Activated CD4-positive, alpha-beta T cell treated with anti-CD3 and anti-CD28 coated beads, Interleukin-2, Interleukin-4, amounts not matched to agents 100 ng/mL and 50 ng/mL, durations not matched to agents 16 hours and 8 hours (primary cell): ENCODE results near the gene PRSS12.
A peak's percentile ranks its signal among the peaks of the same experiment; 100 is the strongest.
"Not testable (repeated sequence)": the region's sequence is repeated elsewhere in the genome, so short reads cannot be mapped to it uniquely, and the experiment has no call there.

Experiments used
- DNase-seq: peaks from one replicate; pipeline ENCODE4 v3.0.0-alpha.2; 2020; ENCODE audit warnings: low spot score

Gene PRSS12

DNA sequence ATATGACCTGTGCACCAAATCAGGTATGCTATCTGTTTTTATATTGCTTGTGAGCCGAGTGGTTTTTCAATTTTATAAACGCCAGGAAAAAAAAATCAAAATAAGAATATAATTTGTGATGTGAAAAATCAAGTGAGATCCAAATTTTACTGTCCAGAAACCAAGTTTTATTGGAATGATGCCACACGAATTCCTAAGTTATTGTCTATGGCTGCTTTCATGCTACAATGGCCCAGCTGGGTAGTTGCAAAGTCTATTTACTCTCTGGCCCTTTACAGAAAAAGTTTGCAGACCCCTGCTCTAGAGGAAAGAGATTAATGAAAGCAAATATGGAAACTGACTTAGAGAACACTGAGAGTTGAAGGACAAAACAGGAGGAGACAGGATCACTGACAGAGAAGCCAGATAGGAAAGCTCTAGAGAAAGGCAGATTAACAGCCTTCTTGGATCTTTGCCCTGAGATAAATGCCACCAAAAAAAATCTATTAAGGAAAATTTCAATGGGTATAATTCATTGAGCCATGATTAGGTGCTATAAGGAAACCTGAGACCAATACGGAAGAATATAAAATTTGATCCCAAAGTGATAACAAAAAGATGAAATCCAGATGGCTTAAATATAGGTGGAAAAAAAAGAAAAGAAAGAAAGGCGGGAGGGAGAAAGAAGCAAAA is 29.8 kb downstream of the PRSS12 start:
- no peak for DNase-seq

DNA sequence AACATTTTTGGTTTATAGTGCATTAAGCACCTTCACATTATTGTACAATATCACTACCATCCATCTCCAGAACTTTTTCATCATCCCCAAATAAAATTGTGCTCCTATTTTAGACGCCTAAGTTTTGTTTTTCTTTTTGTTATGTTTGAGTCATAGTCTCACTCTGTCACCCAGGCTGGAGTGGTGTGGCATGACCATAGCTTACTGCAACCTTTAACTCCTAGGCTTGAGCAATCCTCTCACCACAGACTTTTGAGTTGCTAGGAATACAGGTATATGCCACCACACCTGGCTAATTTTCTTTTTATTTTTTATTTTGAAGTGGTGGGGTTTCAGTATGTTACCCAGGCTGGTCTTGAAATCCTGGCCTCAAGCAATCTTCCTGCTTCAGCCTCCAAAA is 33.9 kb downstream of the PRSS12 start:
- no peak for DNase-seq

DNA sequence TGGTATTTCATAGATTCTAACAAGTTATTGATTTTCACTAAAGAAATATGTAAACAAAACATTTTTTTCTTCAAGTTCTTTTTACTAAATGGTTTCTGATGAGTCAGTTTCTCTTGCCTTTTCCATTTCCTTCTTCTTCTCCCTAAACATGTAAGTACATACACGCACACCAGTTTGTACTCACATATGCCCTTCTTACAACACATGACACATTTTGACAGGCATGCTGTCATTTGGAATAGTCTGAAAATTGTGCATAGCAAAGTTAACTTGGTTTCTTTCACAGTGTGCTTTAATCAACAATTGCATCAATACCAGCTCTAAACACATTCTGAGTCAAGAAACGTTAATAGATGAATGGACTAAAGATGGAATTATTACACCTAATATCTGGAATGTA is 35.1 kb downstream of the PRSS12 start:
- no peak for DNase-seq

DNA sequence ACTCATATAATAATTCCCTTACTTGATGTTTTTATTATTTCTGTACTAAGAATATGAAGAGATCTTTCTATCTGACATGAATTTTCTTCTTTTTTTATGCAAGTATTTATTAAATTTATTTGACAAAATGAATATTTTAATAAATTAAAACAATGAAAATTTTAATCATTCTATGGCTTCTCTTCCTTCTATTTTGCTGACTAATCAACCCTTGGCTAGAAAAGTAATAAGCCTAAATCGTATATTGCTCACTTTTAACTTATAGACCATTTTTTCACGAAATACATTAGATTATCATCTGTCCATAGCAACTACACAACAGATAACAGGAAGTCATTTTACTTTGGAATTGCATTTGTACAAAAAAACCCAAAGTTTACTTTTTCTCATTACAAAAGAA is 38.6 kb downstream of the PRSS12 start:
- no peak for DNase-seq

DNA sequence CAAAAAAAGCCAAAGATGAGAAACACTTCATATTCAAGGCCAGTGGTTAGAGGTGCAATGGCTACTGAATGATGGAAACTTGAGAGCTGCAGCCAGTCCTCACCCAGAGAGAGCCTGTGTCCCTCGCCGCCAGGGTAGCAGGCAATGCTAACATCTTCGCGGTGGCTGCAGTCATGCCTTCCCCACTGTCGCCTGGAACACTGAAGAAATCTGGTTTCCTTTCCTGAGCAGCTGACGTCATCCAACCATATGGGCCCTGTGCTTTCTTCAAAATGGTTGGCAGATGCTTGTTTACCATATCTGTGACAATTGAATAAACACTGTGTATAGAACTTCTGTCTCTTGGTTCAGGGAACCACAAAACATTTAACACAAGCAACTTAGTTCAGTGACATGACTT is 39.7 kb downstream of the PRSS12 start:
- DNase-seq = no peak

DNA sequence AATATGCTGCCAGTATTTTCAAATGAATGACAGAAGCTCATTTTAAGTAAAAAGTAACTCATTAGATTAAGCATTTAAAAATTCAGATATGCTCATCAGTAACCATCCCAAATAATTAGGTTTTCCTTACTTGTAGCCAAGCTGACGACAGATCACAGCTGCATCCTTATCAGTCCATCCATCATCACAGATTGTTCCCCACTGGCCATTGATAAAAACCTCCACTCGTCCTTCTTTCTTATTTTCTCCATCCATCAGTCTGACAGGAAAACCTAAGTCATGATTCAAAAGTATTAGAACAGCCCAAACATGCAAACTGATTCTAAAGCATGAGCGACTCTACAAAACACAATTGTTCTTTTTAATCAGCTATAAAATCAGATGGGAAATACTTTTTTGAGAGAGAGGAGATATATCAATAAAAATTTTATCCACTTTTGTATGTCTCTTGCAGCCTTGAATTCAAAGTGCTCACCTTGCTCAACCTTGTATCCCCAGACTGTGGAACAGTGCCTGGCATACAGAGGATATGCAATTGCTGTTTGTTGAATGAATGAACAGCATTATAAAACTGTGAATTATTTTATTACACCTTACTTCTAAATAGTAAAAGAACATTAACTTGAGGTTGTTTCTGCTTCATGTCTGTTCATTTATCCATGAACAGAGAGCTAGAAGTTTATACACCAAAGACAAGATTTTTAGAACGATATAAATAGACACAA is 44.3 kb downstream of the PRSS12 start:
- no peak for DNase-seq

DNA sequence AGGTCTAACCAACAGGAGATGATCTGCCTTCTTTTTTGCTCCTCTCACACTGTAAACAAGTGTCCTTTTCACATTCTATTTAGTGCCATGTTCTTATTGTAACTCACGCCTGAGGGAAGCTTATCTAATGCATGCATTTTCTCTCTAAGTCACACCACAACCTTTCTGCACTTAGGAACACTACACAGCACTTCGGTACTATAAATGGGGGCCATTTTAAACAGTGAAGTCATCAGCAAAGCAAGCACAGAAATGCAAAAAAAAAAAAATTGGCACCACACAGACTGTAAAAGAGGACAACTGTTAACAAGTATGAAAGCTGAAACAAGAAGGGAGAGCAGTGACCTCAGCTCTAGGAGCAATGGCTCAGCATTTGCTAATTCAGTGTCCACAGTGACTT is 45.2 kb downstream of the PRSS12 start:
- no peak for DNase-seq

DNA sequence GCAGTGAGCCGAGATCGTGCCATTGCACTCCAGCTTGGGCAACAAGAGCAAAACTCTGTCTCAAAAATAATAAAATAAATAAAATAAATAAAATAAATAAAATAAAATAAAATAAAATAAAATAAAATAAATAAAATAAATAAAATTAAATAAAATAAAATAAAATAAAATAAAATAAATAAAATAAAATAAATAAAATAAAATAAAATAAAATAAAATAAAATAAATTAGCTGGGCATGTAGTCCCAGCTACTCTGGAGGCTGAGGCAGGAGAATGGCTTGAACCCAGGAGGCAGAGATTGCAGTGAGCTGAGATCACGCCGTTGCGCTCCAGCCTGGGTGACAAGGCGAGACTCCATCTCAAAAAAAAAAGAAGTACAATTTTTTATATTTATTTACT is 53.2 kb downstream of the PRSS12 start:
- not testable (repeated sequence) for DNase-seq

DNA sequence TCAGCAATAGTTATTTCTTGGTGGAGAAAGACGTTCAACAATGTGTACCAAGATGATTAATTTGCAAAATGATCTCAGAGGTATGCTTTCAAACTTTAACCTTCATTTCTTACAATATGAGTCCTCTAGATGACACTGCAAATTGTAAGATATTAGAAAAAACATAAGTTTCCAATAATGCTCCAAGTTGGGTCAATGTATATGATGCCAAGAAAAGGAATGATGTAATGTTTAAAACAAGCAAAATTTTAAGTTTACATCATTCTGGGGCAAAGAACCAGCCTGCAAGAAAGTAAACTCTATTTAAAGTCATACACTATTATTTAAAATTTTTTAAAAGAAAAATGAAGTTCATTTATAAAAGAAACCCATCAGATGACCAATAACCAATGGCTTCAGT is 56.1 kb downstream of the PRSS12 start:
- DNase-seq = no peak

DNA sequence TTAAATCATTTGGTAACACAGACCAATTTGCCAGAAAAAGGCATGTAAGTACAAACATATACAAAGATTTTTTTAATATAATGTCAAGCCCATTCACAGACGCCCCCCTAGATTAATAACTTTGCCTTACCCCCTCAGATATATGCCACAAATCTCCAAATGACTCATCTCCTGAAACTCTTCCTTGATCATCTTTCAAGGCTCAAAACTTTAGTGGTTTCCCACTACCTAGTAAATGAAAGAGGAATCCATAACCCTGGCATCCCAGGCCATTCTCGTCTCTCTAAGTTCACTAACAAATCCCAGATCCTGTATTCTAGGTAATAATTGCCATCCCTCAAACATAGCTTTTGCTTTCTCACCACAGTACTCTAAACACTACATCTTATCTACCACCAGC is 61.9 kb downstream of the PRSS12 start:
- no peak for DNase-seq

DNA sequence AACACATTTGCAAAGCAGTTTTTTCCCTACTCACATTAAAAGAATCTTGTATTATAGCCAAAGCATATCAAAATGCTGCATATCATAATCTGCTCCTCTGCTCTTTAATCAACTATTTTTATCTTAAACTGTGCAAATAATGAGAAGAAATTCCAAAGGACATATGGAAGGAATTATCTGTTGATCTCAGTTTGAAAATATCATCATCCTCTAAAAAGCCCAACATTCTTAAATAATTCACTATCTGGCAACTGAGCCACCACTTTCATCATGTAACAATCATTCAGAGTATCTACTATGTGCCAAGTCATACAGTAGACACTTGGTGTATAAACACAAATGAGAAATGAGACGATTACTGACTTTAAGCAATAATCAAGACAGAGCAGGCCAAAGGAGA is 63.0 kb downstream of the PRSS12 start:
- DNase-seq = no peak

DNA sequence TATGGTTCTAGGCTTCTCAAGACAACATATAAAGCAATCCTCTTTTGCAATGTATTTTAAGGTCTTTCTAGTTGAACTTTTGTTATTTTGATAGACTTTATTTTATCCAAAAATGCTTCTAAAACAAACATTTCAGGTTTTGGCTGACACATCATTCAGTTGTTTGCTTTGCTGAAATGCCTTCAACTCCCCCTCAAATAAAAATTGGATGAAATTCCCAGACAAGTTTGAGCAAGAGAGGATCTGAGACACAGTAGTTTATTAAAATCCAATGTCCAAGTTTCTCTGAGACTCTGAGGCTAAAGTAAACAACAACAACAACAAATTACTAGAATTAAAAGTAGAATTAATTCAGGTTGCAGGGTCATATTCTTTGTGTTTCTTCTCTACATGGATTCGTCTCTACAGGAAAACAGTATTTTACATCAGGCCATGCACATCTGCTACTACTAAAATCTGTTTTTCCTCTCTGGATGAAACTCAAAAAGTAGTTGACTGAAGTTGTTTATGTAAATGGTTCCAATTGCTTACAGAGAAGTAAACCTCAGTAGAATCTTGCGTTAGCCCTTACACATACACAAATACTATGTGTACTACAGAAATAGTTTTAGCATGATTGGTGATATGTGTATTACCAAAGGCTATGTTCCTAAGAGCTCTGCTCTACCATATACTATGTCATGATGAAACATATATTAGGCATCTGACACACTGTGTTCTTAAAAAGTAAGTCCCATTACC is 64.9 kb downstream of the PRSS12 start:
- no peak for DNase-seq

DNA sequence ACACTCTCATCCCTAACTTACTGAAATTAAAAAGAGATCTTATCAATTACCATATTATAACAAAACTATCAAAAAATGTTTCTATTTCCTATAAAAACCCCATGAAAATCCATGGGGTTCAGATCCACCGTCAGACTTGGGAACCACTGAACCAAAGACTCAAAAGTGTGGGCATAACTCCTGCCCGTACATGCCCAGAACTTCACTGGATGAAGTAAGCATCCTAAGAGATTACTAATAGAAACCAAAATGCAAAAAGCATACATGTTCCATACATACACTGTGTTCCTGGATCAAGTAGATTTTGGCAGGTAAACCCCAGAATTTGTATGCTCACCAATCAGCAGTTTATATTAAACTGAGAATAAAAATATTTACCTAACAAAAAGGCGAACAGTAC is 66.1 kb downstream of the PRSS12 start:
- no peak for DNase-seq

DNA sequence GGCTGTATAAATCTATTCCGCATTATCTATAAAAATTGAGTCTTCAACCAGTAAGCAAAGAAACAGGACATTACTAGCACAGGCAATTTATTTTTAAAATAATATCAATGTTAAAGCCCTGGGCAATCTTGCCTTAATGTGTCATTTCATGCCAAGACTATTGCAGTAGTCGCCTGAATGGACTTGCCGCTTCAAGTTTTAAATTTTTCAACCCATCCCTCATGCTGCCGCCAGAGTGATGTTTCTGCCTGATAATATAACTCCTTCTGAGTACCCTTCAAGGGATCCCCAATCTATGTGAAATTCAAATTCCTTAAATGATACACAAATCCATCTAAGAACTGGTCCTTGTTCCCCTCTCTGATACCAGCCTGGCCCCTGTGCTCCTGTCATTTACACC is 66.9 kb downstream of the PRSS12 start:
- DNase-seq = no peak

DNA sequence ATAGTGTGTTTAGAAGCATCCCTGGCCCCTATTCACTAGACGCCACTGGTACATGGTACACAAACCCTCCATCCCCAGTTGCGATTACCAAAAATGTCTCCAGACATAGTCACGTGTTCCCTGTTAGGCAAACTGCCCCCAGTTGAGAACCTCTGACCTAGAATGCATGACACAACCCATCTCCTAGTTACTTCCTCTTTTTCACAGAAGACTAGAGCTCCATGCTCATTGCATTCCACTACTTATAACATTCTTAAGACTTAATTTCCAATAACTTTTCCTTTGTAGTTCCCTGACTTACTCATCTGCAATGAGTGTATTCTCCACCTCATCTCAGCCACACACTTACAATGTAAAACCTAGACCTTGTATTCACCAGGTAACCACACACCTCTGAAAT is 68.6 kb downstream of the PRSS12 start:
- DNase-seq = no peak

DNA sequence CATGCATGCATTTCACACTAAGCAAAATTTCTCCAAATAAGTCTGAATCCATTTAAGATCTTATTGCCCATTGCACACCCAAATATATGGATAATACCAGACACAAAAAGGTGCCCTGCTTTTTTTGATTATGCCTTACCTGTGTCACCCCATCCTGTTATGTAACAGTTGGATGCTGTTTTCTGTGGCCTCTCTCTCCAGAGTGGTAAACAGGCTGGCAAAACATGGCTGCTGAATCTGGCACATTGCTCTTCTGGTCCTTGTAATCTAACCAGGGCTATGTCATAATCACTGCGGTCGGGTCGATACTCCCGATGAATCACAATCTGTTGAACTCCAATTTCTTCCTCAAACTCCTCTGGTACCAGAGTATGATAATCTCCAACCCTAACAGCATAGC is 70.1 kb downstream of the PRSS12 start:
- peak; percentile 39 for DNase-seq

DNA sequence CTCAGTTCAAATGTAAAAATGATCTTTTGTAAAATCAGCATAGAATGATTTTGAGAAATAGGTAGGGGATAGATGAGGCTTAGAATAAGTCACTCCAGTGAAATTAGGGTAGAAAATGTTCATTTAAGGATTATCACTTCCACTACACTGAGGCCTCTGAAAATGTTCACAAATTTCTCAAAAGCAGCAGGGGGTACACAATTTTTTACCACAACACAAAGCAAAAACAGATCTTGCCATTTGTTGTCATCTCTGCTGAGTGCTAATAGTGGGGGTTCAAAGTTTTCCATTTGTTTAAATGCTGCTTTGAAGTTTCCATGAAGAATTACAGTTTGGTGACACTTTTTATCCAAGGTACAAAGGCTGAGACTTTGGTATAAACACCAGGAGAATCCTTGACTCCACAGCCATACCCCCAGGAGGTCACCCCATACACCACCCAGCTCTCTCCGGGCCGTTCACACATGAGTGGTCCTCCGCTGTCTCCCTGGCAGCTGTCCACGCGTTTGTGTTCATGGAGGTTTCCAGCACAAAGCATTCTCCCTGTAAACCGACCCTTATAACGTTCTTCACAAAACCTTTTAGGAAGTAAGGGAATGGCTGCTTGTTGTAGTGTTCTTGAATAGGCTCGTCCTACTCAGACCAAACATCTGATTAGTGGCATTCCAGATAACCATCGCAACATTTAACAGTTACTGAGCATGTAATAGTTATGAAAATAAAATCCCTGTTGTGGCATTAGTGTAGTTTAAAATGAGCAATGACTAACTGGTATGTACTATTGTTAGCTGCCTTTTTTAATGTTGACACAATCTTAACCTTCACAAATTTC is 71.0 kb downstream of the PRSS12 start:
- DNase-seq = peak; percentile 17

DNA sequence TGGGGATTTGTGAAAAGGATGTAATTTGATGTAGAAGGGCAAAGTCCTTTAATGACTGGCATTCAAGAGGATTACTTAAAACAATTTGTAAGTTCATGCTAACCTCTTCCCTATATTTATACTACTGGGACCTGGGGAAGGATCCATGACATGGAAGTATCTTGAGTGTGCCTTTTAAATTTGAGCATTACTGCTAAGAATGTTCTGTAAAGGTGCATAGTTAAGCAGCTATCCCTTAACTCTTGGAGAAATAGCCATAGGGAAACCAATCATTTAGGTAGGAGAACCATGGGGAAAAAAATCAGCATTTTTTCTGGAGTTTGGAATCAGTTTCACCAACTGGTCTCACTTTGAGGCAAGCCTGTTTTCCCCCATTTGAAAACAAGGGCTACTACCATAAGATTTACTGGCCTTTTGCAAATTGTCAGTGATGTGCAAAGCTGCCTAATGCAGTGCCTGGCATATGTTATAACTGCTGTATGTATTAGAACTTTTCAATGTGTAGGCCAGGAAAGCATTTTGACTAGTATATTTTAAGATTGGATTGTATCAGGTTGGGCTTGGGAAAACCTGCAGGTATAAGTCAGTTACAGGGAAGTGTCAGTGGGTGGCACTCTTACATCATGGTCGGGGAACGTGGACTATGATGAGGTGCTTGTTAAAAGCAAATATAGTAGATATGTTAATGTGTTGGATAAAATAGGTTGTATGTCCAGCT is 72.1 kb downstream of the PRSS12 start:
- peak; percentile 51 for DNase-seq

DNA sequence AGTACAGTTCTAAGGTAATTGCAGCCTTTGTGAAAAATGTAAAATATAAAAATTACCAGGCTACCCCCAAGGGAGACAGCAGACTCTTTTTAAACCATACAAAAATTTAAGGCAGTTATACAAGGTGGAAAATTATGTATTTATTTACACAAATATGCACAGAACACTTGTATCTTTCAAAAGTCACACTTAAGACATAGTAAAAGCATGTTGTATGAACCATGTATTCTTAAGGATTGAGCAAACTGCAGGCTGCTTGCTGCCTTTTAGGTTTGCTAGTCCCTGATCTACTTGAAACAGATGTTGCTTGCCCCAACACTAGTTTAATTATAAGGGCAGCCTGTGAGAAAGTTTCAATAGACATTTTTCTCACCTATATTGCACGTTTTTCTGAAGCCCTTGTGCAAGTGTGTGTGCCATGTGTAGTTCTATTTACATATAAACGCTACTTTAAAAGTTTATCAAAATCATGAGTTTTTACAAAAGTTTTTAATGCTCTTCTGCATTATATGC is 72.8 kb downstream of the PRSS12 start:
- no peak for DNase-seq

DNA sequence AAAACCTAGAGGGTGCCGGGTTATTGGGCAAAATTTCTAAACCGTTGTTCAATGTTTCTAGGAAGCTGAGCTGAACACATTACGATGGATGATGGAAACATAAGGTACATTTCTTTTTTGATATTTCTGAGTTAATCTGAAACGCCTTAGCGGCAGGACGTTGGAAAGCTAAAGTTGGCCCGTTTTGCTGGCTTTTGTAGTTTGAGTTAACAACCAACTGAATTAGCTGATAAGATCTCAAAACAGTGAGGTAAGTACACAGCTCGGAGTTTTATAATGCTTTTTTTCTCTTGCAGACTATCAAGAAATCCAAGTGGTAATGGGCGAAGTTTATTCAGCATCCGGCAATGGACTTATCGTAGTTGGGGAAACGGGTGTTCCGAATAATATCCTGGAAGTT is 73.5 kb downstream of the PRSS12 start:
- DNase-seq = peak; percentile 6

DNA sequence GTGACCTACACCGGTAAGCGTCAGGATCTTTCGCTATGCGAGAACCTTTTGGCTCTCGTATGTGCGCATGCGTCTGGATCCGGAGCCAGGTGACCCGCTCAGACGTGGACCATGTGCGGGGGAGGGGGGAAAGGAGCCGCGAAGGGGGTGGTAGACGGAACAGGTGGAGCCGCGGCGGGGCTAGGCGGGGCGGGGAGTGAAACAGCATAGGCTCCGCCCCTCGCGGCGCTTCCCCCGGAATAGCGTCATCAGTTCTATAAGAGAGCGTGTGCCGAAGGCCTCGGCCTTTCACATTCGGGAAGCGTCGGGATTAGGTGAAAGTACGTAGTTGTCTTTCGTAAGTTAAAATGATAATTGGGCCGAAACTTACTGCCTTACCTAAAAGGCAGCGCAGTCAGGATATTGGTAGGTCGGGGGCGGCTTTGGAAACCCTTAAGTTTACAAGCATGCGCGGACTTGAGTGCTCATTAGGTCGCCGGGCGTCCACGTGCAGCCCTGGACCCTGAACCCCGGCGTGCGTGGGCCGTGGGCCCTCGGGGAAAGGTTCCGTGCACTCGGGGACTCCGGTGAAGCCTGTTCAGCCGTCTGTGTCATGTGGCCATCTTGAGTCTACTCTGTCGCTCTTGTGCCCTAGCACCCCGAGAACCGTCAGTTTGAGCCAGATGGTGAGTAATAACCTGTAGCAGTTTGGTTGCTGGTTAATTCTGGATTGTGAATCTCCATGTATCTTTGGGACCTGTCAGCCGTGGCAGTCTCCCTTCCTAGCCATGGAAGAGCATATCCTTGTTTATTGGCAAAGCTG is 74.1 kb downstream of the PRSS12 start:
- peak; percentile 97 for DNase-seq
